Brain microvascular endothelial cell (primary cell): Measurements from ENCODE around the gene ZBTB40.

Experiments
- DNase-seq: peaks from one replicate; pipeline ENCODE4 v3.0.0-alpha.2; 2020
- H3K27ac ChIP-seq: fragments of 250-450 bp; sonication (Bioruptor Pico); 2 replicates; pipeline ENCODE4 v1.5.1; 2020; ENCODE audit warnings: mild to moderate bottlenecking, moderate library complexity
- H3K27me3 ChIP-seq: fragments of 250-450 bp; sonication (Bioruptor Pico); replicated peaks from 2 replicates; pipeline ENCODE4 v1.5.1; 2020; ENCODE audit warnings: mild to moderate bottlenecking
- H3K36me3 ChIP-seq: fragments of 250-450 bp; sonication (Bioruptor Pico); replicated peaks from 2 replicates; pipeline ENCODE4 v1.5.1; 2020; ENCODE audit warnings: mild to moderate bottlenecking
- H3K4me3 ChIP-seq: 2 replicates; pipeline ENCODE4 v1.5.1; 2011; ENCODE audit warnings: low read depth, mild to moderate bottlenecking, control low read depth, low read length, moderate library complexity
- CTCF ChIP-seq: IDR thresholded peaks from 2 replicates; pipeline ENCODE4 v1.5.1; 2011; ENCODE audit warnings: low read depth, mild to moderate bottlenecking, moderate library complexity, low read length, control low read depth, inconsistent platforms; ENCODE audit errors: missing control alignments
- in situ Hi-C: cut with HindIII; loops from 2 replicates; pipeline ENCODE4 v1.10.0; 2017; ENCODE audit warnings: low sequenced_read_pairs, low pct_ligation_motif_present

The ZBTB40 gene

DNA sequence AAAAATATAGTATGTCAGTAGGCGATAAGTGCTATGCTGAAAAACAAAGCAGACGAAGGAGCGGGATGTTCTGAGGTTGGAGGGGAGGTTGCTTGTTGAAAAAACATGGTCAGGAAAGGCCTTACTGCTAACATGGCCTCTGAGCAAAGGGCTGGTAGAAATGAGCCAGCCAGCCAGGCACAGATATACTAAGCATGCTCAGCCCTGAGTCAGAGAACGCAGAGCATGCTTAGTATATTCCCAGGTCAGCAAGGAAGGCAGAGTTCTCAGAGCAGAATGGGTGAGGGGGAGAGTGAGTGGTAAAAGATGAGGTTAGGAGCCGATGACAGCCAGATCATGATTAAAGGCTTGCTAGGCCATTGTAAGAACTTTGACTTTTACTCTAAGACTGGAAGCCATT lies 36.7 kb downstream of the ZBTB40 start:
- Histone ChIP-seq H3K27me3 (no peaks in the 10 kb centered on the region), H3K4me3 (no peak overlapping the region), H3K36me3 (no peaks in the 10 kb centered on the region), H3K27ac (no peak overlapping the region)
- in situ Hi-C loops = no loop called here
- TF ChIP-seq CTCF = no peak
- DNase-seq = no peak

GRCh38 chr1:22489278-22489677 lies 37.6 kb downstream of the ZBTB40 start:
- no peak for DNase-seq
- no peaks in the 10 kb centered on the region for H3K36me3 ChIP-seq
- H3K27ac ChIP-seq = no peak overlapping the region
- no peaks in the 10 kb centered on the region for H3K27me3 ChIP-seq
- in situ Hi-C loops = no loop called here
- no peak overlapping the region for H3K4me3 ChIP-seq
- no peak for TF ChIP-seq CTCF

GRCh38 chr1:22489823-22490222 lies 38.2 kb downstream of the ZBTB40 start:
- H3K4me3 ChIP-seq = no peak overlapping the region

GRCh38 chr1:22490309-22490708 lies 38.7 kb downstream of the ZBTB40 start:
- Histone ChIP-seq H3K27ac (no peak overlapping the region), H3K4me3 (no peak overlapping the region), H3K36me3 (no peaks in the 10 kb centered on the region), H3K27me3 (no peaks in the 10 kb centered on the region)
- in situ Hi-C loops = no loop called here
- no peak for TF ChIP-seq CTCF
- DNase-seq = no peak

More at GRCh38 chr1:22489823-22490222, 38.2 kb downstream of the ZBTB40 start:
- Histone ChIP-seq H3K27me3 (no peaks in the 10 kb centered on the region), H3K36me3 (no peaks in the 10 kb centered on the region), H3K27ac (no peak overlapping the region)
- in situ Hi-C loops = no loop called here
- no peak for TF ChIP-seq CTCF
- DNase-seq = no peak

- no peaks in the 10 kb centered on the region for H3K27me3 ChIP-seq
- H3K27ac ChIP-seq = no peak overlapping the region
- no peak overlapping the region for H3K4me3 ChIP-seq
- DNase-seq = no peak
- in situ Hi-C loops = no loop called here
- H3K36me3 ChIP-seq = peaks cover 3% of the 10 kb centered on the region
- no peak for TF ChIP-seq CTCF
Measured at GRCh38 chr1:22491995-22492715, 40.5 kb downstream of the ZBTB40 start.

GRCh38 chr1:22494144-22494543 lies 42.5 kb downstream of the ZBTB40 start:
- Histone ChIP-seq H3K27ac (no peak overlapping the region), H3K4me3 (no peak overlapping the region), H3K36me3 (peaks cover 3% of the 10 kb centered on the region), H3K27me3 (no peaks in the 10 kb centered on the region)
- TF ChIP-seq CTCF = no peak
- in situ Hi-C loops = no loop called here
- no peak for DNase-seq
